A673 (cell line): Measurements from ENCODE around the gene TENM4.

Source experiments
- EZH2 ChIP-seq: fragments of 200-600 bp; sonication (generic); IDR thresholded peaks from 2 replicates; pipeline ENCODE4 v1.6.1; 2017; ENCODE audit warnings: borderline replicate concordance, low read depth, mild to moderate bottlenecking, mixed read lengths, antibody characterized with exemption, low read length; ENCODE audit not compliant: poor library complexity, severe bottlenecking
- TF ChIP-seq, protein P1 (sequence below): fragments of 300-800, 200-600 bp; sonication (generic); conservative IDR thresholded peaks from 2 replicates; pipeline ENCODE4 v1.5.1; 2017; ENCODE audit warnings: low read depth, mild to moderate bottlenecking, antibody characterized with exemption, low read length, moderate library complexity, mixed read lengths

- TF ChIP-seq, protein P1, sequence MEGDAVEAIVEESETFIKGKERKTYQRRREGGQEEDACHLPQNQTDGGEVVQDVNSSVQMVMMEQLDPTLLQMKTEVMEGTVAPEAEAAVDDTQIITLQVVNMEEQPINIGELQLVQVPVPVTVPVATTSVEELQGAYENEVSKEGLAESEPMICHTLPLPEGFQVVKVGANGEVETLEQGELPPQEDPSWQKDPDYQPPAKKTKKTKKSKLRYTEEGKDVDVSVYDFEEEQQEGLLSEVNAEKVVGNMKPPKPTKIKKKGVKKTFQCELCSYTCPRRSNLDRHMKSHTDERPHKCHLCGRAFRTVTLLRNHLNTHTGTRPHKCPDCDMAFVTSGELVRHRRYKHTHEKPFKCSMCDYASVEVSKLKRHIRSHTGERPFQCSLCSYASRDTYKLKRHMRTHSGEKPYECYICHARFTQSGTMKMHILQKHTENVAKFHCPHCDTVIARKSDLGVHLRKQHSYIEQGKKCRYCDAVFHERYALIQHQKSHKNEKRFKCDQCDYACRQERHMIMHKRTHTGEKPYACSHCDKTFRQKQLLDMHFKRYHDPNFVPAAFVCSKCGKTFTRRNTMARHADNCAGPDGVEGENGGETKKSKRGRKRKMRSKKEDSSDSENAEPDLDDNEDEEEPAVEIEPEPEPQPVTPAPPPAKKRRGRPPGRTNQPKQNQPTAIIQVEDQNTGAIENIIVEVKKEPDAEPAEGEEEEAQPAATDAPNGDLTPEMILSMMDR, result no peak
- no peak for TF ChIP-seq EZH2
Measured at GRCh38 chr11:79206951-79207350, 233.9 kb downstream of the TENM4 start.
